ENCODE measurements around the gene PTGER3.

DNA sequence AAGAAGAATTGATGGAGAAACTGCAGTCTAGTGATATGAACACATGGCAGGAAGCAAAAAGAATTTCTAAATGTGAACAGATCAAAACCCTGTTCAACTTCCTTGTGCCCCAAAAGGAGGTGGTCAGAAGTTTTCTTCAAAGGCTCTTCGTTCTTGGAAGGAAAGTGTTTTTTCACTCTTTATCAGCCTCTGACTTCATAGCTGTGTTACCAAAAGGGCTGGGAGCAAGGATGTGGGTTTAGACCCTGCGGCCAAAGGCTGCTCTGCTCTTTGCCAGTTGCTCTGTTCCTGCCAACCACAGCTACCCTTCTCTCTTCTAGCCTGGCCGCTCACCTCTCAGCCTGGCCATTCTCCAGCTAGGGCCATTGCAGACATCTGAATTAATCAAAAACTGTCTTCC, 53.8 kb downstream of the PTGER3 start:
- TF ChIP-seq POLR2AphosphoS5 (IDR thresholded peaks at IDR 0.05) (no peak), EP300 (IDR thresholded peaks at IDR 0.05) (no peak), POLR2A (IDR thresholded peaks at IDR 0.05) (no peak)
- TF ChIP-seq, protein P1, sequence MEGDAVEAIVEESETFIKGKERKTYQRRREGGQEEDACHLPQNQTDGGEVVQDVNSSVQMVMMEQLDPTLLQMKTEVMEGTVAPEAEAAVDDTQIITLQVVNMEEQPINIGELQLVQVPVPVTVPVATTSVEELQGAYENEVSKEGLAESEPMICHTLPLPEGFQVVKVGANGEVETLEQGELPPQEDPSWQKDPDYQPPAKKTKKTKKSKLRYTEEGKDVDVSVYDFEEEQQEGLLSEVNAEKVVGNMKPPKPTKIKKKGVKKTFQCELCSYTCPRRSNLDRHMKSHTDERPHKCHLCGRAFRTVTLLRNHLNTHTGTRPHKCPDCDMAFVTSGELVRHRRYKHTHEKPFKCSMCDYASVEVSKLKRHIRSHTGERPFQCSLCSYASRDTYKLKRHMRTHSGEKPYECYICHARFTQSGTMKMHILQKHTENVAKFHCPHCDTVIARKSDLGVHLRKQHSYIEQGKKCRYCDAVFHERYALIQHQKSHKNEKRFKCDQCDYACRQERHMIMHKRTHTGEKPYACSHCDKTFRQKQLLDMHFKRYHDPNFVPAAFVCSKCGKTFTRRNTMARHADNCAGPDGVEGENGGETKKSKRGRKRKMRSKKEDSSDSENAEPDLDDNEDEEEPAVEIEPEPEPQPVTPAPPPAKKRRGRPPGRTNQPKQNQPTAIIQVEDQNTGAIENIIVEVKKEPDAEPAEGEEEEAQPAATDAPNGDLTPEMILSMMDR (IDR thresholded peaks at IDR 0.05) = no peak
